GM19099 (cell line): ENCODE data around the gene OR52N1.

ENCODE experiments used
- POLR2A ChIP-seq: IDR thresholded peaks from 3 replicates; pipeline ENCODE4 v1.6.1; 2011; ENCODE audit warnings: low read depth; ENCODE audit not compliant: insufficient read length; ENCODE audit errors: extremely low read depth

OR52N1 gene

GRCh38 chr11:5791165-5791564 lies at the start of gene OR52N1:
Gene OR52N1, minus strand, starts transcription at chr11:5791265. Its CDS starts 2,449 bp downstream, at chr11:5788816.
- TF ChIP-seq POLR2A: no peak

- TF ChIP-seq POLR2A: no peak
Observed at GRCh38 chr11:5837695-5838094, 46.6 kb upstream of the OR52N1 start.

- no peak for TF ChIP-seq POLR2A
Observed at GRCh38 chr11:5833446-5833845, 42.4 kb upstream of the OR52N1 start.

- TF ChIP-seq POLR2A: no peak
Observed at GRCh38 chr11:5831196-5831829, 40.2 kb upstream of the OR52N1 start.

GRCh38 chr11:5818245-5818886 lies 27.3 kb upstream of the OR52N1 start:
- no peak for TF ChIP-seq POLR2A

- TF ChIP-seq POLR2A: no peak
Observed at GRCh38 chr11:5815534-5815933, 24.5 kb upstream of the OR52N1 start.

- no peak for TF ChIP-seq POLR2A
Observed at GRCh38 chr11:5809905-5810795, 19.1 kb upstream of the OR52N1 start.

GRCh38 chr11:5809122-5809519 lies 18.1 kb upstream of the OR52N1 start:
- no peak for TF ChIP-seq POLR2A

- TF ChIP-seq POLR2A: no peak
Observed at GRCh38 chr11:5808500-5809121, 17.5 kb upstream of the OR52N1 start, which contains the start of gene OR52N2. Gene OR52N2, plus strand, starts transcription at chr11:5808924. Its CDS starts 11,412 bp downstream, at chr11:5820336.

- TF ChIP-seq POLR2A: no peak
Observed at GRCh38 chr11:5807580-5807979, 16.5 kb upstream of the OR52N1 start.

- no peak for TF ChIP-seq POLR2A
Observed at GRCh38 chr11:5803982-5804381, 12.9 kb upstream of the OR52N1 start.

- no peak for TF ChIP-seq POLR2A
Observed at GRCh38 chr11:5796541-5796940, 5.5 kb upstream of the OR52N1 start.

- TF ChIP-seq POLR2A: no peak
Observed at GRCh38 chr11:5783255-5783654, 7.8 kb downstream of the OR52N1 start, which contains the start of gene OR52N5. Gene OR52N5, minus strand, starts transcription at chr11:5783355. Its CDS starts 4,721 bp downstream, at chr11:5778634.

- no peak for TF ChIP-seq POLR2A
Observed at GRCh38 chr11:5767056-5767455, 24.0 kb downstream of the OR52N1 start.

- TF ChIP-seq POLR2A: no peak
Observed at GRCh38 chr11:5753943-5754342, 37.1 kb downstream of the OR52N1 start, which contains the start of gene OR52N4. Gene OR52N4, plus strand, starts transcription at chr11:5754243. Its CDS starts 498 bp downstream, at chr11:5754741.

GRCh38 chr11:5749836-5750235 lies 41.2 kb downstream of the OR52N1 start:
- TF ChIP-seq POLR2A: no peak

- TF ChIP-seq POLR2A: no peak
Observed at GRCh38 chr11:5746614-5747013, 44.5 kb downstream of the OR52N1 start.
